Adipocyte (in vitro differentiated cells): ENCODE results near the gene ITPR2.
"Not testable (repeated sequence)": the region's sequence is repeated elsewhere in the genome, so short reads cannot be mapped to it uniquely, and the experiment has no call there.

Experiments
- DNase-seq: peaks from one replicate; pipeline ENCODE4 v3.0.0-alpha.2; 2015; ENCODE audit warnings: low read depth
- H3K27me3 ChIP-seq: replicated peaks from 2 replicates; pipeline ENCODE4 v1.7.0; 2013; ENCODE audit warnings: mild to moderate bottlenecking, low read length, moderate library complexity; ENCODE audit not compliant: control insufficient read depth, insufficient read depth
- H3K36me3 ChIP-seq: 2 replicates; pipeline ENCODE4 v1.7.0; 2013; ENCODE audit warnings: low read length, mild to moderate bottlenecking, moderate library complexity; ENCODE audit not compliant: control insufficient read depth, insufficient read depth, severe bottlenecking
- H3K4me1 ChIP-seq: 2 replicates; pipeline ENCODE4 v1.7.0; 2013; ENCODE audit warnings: mild to moderate bottlenecking, low read length, moderate library complexity; ENCODE audit not compliant: control insufficient read depth, insufficient read depth
- H3K4me3 ChIP-seq: 2 replicates; pipeline ENCODE4 v1.7.0; 2013; ENCODE audit warnings: mild to moderate bottlenecking, low read length, moderate library complexity
- H3K9ac ChIP-seq: 2 replicates; pipeline ENCODE4 v1.7.0; 2013; ENCODE audit warnings: mild to moderate bottlenecking, low read length, moderate library complexity
- H3K9me3 ChIP-seq: 2 replicates; pipeline ENCODE4 v1.7.0; 2013; ENCODE audit warnings: mild to moderate bottlenecking, low read length, moderate library complexity; ENCODE audit not compliant: control insufficient read depth

Gene ITPR2

GRCh38 chr12:26648999-26649398, 184.0 kb downstream of the ITPR2 start:
- H3K36me3 ChIP-seq, result peaks cover 18% of the 10 kb centered on the region
- H3K9ac ChIP-seq, result no peak overlapping the region
- peaks cover 6% of the 10 kb centered on the region for H3K9me3 ChIP-seq
- H3K4me1 ChIP-seq, result peaks cover 6% of the 10 kb centered on the region
- no peak overlapping the region for H3K4me3 ChIP-seq
- DNase-seq, result no peak
- no peaks in the 10 kb centered on the region for H3K27me3 ChIP-seq

- H3K9ac ChIP-seq, result no peak overlapping the region
- H3K27me3 ChIP-seq, result no peaks in the 10 kb centered on the region
- H3K4me1 ChIP-seq, result peaks cover 6% of the 10 kb centered on the region
- H3K9me3 ChIP-seq, result peaks cover 6% of the 10 kb centered on the region
- no peak overlapping the region for H3K4me3 ChIP-seq
- DNase-seq, result peak; percentile 90
- peaks cover 16% of the 10 kb centered on the region for H3K36me3 ChIP-seq
Measured at GRCh38 chr12:26648584-26648983, 184.4 kb downstream of the ITPR2 start.

DNA sequence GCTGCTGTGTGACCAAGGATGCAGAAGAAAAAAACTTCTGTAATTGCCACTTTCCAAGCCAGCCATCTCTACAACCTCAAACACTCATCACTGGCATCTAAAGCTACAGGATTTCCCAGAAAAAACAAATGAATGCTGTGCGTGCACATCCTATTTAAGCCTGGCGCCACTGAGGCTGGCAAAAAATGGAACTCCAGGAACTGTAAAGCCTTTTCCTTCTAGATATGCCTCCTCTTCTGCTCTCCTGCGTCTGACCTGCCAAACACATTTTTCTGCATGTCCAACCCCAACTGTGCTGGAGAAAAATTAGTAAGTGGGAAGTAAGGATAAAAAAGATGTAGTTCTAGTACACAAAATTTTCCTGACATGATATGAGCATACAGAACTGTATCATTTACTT, 184.9 kb downstream of the ITPR2 start:
- no peak for DNase-seq
- Histone ChIP-seq H3K4me1 (peaks cover 6% of the 10 kb centered on the region), H3K4me3 (no peak overlapping the region)

GRCh38 chr12:26647088-26647487, 185.9 kb downstream of the ITPR2 start:
- no peak overlapping the region for H3K4me3 ChIP-seq
- H3K9ac ChIP-seq, result no peak overlapping the region
- H3K36me3 ChIP-seq, result peaks cover 6% of the 10 kb centered on the region
- peaks cover 6% of the 10 kb centered on the region for H3K4me1 ChIP-seq
- no peak for DNase-seq
- H3K27me3 ChIP-seq, result no peaks in the 10 kb centered on the region
- H3K9me3 ChIP-seq, result peaks cover 6% of the 10 kb centered on the region

More for the DNA sequence above, 184.9 kb downstream of the ITPR2 start:
- no peak overlapping the region for H3K9ac ChIP-seq
- H3K36me3 ChIP-seq, result peaks cover 13% of the 10 kb centered on the region
- H3K9me3 ChIP-seq, result peaks cover 6% of the 10 kb centered on the region
- H3K27me3 ChIP-seq, result no peaks in the 10 kb centered on the region

DNA sequence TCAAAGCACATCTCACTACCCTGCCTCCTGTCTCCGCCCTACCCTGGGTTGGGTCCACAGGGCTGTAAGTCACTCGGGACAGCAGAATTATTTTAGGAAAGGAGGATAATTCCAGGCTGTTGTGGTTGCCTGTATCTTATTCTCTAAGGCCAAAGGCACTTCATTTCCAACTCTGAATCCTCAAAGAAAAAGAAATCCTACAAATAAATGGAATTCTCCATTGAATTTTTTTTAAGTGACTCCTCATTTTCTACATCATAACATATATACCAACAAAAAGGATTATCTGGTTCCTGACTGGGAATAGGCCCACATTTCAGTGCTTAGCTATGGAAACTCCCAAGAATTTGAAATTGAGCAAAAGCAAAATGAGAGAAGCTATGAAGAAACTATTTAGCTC, 186.4 kb downstream of the ITPR2 start:
- Histone ChIP-seq H3K4me3 (no peak overlapping the region), H3K4me1 (peaks cover 6% of the 10 kb centered on the region), H3K9me3 (peaks cover 6% of the 10 kb centered on the region), H3K36me3 (peaks cover 6% of the 10 kb centered on the region), H3K9ac (no peak overlapping the region), H3K27me3 (no peaks in the 10 kb centered on the region)
- no peak for DNase-seq

DNA sequence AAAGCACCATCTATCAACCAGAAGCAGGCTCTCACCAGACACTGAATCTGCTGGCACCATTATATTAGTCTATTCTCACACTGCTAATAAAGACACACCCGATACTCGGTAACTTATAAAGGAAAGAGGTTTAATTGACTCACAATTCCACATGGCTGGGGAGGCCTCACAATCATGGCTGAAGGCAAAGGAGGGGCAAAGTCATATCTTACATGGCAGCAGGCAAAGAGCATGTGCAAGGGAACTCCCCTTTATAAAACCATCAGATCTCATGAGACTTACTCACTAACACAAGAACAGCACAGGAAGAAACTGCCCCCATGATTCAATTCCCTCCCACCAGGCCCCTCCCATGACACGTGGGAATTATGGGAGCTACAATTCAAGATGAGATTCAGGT, 188.6 kb downstream of the ITPR2 start:
- not testable (repeated sequence) for H3K27me3 ChIP-seq, H3K9ac ChIP-seq, H3K4me1 ChIP-seq, H3K36me3 ChIP-seq, H3K4me3 ChIP-seq, DNase-seq, H3K9me3 ChIP-seq

GRCh38 chr12:26643532-26644315, 189.3 kb downstream of the ITPR2 start:
- Histone ChIP-seq H3K4me3 (no peak overlapping the region), H3K27me3 (no peaks in the 10 kb centered on the region), H3K9me3 (no peaks in the 10 kb centered on the region), H3K4me1 (peaks cover 6% of the 10 kb centered on the region), H3K9ac (no peak overlapping the region), H3K36me3 (peaks cover 2% of the 10 kb centered on the region)
- no peak for DNase-seq

DNA sequence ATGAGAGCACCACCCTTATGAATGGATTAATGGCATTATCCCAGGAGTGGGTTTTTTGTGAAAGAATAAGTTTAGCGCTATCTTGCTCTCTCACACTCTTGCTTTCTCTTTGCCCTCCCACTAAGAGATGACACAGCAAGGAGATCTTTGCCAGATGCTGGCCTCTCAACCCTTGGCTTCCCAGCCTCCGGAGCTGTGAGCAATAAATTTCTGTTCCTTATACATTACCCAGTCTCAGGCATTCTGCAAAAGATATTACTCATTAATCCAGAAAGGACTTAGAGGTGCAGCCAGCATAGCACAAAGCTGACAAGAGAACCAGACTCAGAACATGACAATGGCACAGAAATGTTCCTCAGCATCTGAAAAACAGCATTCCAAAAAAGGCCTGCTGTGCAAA, 190.6 kb downstream of the ITPR2 start:
- H3K9ac ChIP-seq, result no peak overlapping the region
- peaks cover 2% of the 10 kb centered on the region for H3K36me3 ChIP-seq
- H3K27me3 ChIP-seq, result no peaks in the 10 kb centered on the region
- no peaks in the 10 kb centered on the region for H3K4me1 ChIP-seq
- H3K4me3 ChIP-seq, result no peak overlapping the region
- no peaks in the 10 kb centered on the region for H3K9me3 ChIP-seq
- no peak for DNase-seq

DNA sequence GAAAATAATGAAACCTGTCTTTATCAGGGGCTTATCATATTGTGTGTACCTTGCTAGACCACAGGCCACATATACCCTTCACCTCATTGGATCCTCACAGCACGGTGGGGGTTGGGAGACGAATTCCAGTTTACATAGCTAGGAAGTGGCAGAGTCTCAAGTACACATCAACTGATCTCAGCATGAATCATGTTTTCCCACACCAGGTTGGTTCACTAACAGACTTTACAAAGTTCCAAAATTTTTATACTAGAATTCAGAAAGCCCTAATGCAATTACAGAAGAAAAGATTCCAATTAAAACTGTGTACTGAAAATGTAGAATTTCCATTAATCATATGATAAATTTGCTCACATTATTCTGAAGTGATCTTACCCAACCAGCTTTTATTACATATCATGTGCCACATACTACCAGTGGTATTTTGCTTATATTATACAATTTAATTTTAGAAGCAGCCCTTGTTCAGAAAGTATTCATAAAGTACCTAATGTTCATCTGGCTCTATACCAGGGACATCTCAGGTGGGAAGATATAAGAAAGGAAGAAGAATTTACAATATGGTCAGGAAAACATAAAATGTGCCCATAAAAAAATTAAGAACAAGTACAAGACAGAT, 196.2 kb downstream of the ITPR2 start:
- peaks cover 18% of the 10 kb centered on the region for H3K4me1 ChIP-seq
- H3K36me3 ChIP-seq, result no peaks in the 10 kb centered on the region
- DNase-seq, result peak; percentile 65
- H3K9ac ChIP-seq, result no peak overlapping the region
- no peaks in the 10 kb centered on the region for H3K27me3 ChIP-seq
- H3K4me3 ChIP-seq, result no peak overlapping the region
- H3K9me3 ChIP-seq, result no peaks in the 10 kb centered on the region

GRCh38 chr12:26633591-26634210, 199.3 kb downstream of the ITPR2 start:
- H3K36me3 ChIP-seq, result no peaks in the 10 kb centered on the region
- no peak overlapping the region for H3K4me3 ChIP-seq
- no peak overlapping the region for H3K9ac ChIP-seq
- H3K9me3 ChIP-seq, result no peaks in the 10 kb centered on the region
- DNase-seq, result peak; percentile 95
- H3K27me3 ChIP-seq, result no peaks in the 10 kb centered on the region
- H3K4me1 ChIP-seq, result peaks cover 26% of the 10 kb centered on the region

DNA sequence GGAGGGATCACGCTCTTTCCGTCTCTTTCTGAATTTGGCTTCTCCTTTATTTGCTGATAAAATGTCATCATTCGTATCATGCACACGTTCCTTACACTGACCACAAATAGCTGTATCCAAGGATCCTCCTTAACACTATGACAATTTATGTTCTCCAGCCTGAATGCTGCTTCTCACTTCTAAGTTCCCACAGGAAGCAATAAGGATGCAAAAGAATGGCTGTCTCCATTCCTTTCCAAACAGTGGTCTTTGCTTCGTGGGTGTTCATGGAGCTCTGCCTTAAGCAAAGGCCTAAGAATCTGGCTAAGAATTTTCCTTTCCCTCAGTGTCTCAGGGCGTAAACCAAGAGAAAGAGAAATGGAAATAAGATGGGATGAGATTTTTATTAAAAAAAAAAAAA, 200.2 kb downstream of the ITPR2 start:
- peaks cover 26% of the 10 kb centered on the region for H3K4me1 ChIP-seq
- no peaks in the 10 kb centered on the region for H3K36me3 ChIP-seq
- H3K9ac ChIP-seq, result no peak overlapping the region
- DNase-seq, result no peak
- no peaks in the 10 kb centered on the region for H3K27me3 ChIP-seq
- H3K4me3 ChIP-seq, result no peak overlapping the region
- no peaks in the 10 kb centered on the region for H3K9me3 ChIP-seq
